Fibroblast of pulmonary artery (primary cell): Measurements from ENCODE around the gene MAP1LC3A.

Experiments
- DNase-seq: peaks from one replicate; pipeline ENCODE4 v3.0.0-alpha.2; 2010; ENCODE audit warnings: low read depth
- H3K4me3 ChIP-seq: replicated peaks from 2 replicates; pipeline ENCODE4 v1.5.1; 2011; ENCODE audit warnings: low read depth, mild to moderate bottlenecking, control low read depth, low read length, moderate library complexity
- CTCF ChIP-seq: IDR thresholded peaks from 2 replicates; pipeline ENCODE4 v1.5.1; 2011; ENCODE audit warnings: mild to moderate bottlenecking, control low read depth, low read length, inconsistent platforms; ENCODE audit errors: missing control alignments

The MAP1LC3A gene

GRCh38 chr20:34575756-34576155 is 17.2 kb downstream of the MAP1LC3A start:
- DNase-seq = no peak
- TF ChIP-seq CTCF = no peak
- no peak overlapping the region for H3K4me3 ChIP-seq

GRCh38 chr20:34577061-34577460 is 18.5 kb downstream of the MAP1LC3A start:
- DNase-seq = no peak
- no peak overlapping the region for H3K4me3 ChIP-seq
- TF ChIP-seq CTCF = no peak

DNA sequence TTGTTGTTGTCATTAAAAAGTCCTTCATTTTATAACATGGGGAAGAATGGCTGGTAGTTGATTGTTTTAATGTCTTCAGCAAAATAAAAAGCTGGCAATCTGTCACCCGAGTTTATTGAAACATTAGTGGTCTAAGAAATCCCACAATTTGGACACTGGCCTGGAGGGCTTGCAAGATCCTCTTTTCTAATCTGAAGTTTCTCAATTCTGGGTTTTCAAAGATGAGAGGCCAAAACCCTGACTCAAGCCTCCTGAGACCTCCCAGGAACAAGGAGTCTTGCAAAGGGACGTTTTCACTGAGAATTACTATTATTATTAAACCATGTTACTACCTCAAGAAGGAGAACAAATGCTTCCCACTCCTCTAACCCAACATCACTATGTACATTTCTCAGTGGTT is 19.5 kb downstream of the MAP1LC3A start:
- TF ChIP-seq CTCF = no peak
- no peak overlapping the region for H3K4me3 ChIP-seq
- peak; percentile 63 for DNase-seq

DNA sequence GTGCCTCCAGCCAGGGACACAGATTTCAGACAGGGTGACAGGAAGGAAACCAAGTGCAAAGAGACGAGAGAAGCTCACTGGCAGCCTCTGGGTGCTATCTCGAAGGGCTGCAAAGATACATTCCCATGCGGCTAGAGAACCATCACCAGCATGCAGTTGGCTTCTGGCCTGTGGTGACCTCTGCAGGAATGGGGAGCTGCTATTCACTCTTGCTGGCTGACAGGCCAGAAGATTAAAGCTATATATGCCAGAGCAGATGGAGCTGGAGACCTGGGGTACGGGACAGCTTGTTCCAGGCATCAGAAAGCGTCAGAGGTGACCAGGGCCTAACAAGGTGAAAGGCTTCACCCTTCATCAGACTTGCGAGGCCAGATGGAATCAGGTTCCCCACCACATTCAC is 20.0 kb downstream of the MAP1LC3A start:
- TF ChIP-seq CTCF = no peak
- no peak for DNase-seq
- H3K4me3 ChIP-seq = no peak overlapping the region

DNA sequence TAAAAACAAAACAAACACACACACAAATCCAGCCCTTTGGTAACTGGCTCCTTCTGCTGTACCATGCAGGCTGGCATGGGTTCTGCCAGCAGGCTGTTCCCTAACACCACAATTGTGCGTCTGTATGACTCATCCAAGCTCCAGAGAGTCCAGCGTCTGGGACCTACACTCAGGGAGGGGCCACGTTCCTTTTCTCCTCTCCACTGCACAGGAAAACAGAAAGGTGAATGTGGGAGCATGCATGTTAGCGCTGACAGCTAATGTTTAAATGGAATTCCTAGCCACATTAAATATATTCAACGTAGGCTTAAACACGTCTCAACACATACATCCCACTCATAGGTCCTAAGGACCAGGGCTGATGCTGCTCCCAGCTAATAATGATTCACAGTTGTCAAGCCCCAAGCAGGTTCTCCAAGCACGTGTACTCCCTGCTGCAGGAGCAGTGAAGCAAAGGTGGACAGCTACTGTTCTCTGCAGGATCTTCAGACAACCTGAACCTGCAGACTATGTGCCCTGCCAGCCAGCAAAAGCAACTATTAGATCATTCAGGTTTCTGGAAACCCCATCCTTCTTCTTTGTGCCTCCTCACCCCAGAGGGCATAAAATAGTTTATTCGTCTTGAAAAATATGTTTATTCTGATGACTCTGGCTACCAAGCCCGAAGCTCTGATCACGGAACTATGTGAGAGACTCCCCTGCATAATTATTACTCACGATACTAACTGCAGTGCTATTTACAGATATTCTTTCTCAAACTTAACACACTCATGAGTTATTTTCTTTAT is 20.9 kb downstream of the MAP1LC3A start:
- peak; percentile 87 for TF ChIP-seq CTCF
- no peak overlapping the region for H3K4me3 ChIP-seq
- peak; percentile 86 for DNase-seq

DNA sequence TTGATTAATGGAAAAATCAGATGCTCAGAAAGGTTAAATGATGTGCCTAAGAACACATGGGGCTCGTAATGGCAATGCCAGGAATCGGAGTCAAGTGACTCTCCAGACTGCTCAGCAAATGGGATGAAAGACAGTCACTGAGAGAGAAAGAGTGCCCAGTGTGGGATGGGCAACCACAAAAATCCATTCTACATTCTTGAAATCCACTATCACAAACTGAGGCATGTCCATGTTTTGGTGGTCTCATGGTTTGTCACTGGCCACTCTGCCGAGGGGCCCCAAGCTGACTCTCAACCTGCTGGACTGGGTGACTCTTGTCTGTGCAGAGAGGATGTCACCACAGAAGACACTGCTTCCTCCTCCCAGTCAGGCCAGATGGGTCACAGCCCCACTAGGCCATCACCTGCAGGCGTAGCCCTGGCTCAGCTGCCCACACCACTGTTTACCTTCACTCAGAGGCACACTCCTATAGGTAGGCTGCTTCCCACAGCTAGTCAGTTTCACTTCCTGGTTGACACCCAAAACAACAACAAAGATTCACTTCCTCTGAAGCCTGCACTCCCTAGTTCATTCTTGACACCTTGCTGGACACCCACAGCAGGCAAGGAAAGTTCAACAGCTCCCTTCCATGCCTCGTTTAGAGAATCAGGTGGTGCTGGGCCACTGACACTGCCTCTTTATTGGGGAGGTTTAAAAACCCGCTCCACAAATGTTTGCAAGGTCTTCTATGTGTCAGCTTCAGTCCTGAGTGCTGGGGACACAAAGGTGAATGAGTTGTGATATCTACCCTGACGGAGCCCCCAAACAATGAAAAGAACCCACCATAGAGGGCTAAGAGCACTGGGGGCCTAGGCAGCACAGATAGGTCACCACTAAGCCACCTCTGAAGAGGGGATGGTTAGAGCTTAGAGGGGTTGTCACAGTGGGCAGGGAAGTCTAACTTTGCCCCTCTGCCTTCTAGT is 21.7 kb downstream of the MAP1LC3A start:
- no peak for DNase-seq
- no peak for TF ChIP-seq CTCF
- H3K4me3 ChIP-seq = no peak overlapping the region
